Measurements from ENCODE around the gene RACK1. TPM values are rescaled to one million over a fixed set of nuclear protein-coding genes. Genes with fewer than 3 reads are reported as not detected.

Gene RACK1
- polyA plus RNA-seq, 1 donor (not counting 4 experiments of a cell fraction or from before 2014, with no cell fraction given): 3,291 TPM

DNA sequence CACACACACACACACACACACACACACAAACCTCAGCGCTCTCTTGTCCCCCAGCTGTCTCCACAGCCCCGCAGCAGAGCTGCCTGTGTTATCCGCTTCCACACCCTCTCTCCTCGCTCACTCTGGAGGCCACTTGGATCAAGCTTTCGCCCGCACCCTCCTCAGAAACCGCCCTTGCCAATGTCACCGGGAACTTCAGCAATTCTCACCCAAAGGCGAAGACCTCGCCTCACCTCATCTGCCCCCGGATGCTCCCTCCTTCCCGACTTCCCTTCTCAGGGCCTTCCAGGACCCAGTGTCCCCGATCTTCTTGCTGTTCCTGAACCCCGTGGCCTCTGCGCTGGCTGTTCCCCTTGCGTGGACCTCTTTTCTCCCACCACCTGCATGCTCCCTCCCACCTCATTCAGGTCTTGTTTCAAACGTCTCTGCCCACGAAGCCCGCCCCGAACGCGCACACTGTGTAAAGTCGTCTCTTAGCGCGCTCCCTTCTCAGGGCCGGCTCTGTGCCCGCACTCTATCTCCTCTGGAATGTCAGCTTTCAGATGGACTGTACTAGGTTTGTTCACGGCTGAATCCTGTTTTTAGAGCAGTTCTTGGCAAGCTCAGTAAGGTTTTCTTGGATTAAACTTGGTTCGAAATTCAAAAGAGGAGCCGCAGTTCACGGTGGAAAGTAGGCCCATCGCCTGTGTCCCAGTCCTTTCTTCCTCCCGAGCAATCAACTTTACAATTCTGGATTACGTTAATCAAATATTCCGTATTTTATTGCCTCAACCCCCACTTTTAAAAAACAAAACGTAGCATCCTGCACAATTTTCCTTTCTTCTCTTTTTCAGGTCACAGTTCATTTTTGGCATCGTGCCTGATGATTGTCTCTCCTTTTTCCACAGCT is 37.7 kb downstream of the RACK1 start:
- dilution Hi-C loops (cut with MboI; ENCODE audit: extremely low pct_ligation_motif_present, low sequenced_read_pairs): no loop called here
- Histone ChIP-seq H3K4me2 (ENCODE audit: control insufficient read depth, extremely low read depth, insufficient read depth, low read depth, low read length) (peak overlapping the region; percentile 83), H3K27ac (ENCODE audit: control insufficient read depth, insufficient read depth, low read length) (no peak overlapping the region), H3K4me1 (ENCODE audit: control insufficient read depth, extremely low read depth, insufficient read depth, low read length) (peaks cover 19% of the 10 kb centered on the region), H3K9me1 (ENCODE audit: control insufficient read depth, extremely low read depth, insufficient read depth, low read length) (no peaks in the 10 kb centered on the region), H3K4me3 (ENCODE audit: control insufficient read depth in 2 of 3, extremely low read depth in 1 of 3, insufficient read depth in 2 of 3, low read depth in 1 of 3, low read length in 3 of 3) (peak overlapping the region; percentile 71 to 87 (median 85)), H3K9me3 (ENCODE audit: control insufficient read depth, low read depth, low read length) (no peaks in the 10 kb centered on the region), H3K9ac (ENCODE audit: control insufficient read depth, extremely low read depth, insufficient read depth, low read length) (peak overlapping the region; percentile 12), H3K27me3 (ENCODE audit: control insufficient read depth, extremely low read depth, insufficient read depth, low read length) (no peaks in the 10 kb centered on the region), H3K36me3 (ENCODE audit: control insufficient read depth in 2 of 2, extremely low read depth in 1 of 2, insufficient read depth in 2 of 2, low read length in 2 of 2) (peaks cover 2 to 4% of the 10 kb centered on the region in 2 experiments), H4K20me1 (ENCODE audit: control insufficient read depth, extremely low read depth, insufficient read depth, low read length) (no peaks in the 10 kb centered on the region), H2AFZ (ENCODE audit: control insufficient read depth, low read length) (peak overlapping the region; percentile 66), H3K79me2 (ENCODE audit: control insufficient read depth, insufficient read depth, low read length) (peaks cover 4% of the 10 kb centered on the region)
- FAIRE-seq (no peak), DNase-seq (ENCODE audit: low read depth, low spot score) (no peak)
- TF ChIP-seq EZH2 (IDR thresholded peaks at IDR 0.05; ENCODE audit: low read length): no peak
- TF ChIP-seq, protein P1, sequence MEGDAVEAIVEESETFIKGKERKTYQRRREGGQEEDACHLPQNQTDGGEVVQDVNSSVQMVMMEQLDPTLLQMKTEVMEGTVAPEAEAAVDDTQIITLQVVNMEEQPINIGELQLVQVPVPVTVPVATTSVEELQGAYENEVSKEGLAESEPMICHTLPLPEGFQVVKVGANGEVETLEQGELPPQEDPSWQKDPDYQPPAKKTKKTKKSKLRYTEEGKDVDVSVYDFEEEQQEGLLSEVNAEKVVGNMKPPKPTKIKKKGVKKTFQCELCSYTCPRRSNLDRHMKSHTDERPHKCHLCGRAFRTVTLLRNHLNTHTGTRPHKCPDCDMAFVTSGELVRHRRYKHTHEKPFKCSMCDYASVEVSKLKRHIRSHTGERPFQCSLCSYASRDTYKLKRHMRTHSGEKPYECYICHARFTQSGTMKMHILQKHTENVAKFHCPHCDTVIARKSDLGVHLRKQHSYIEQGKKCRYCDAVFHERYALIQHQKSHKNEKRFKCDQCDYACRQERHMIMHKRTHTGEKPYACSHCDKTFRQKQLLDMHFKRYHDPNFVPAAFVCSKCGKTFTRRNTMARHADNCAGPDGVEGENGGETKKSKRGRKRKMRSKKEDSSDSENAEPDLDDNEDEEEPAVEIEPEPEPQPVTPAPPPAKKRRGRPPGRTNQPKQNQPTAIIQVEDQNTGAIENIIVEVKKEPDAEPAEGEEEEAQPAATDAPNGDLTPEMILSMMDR (optimal IDR thresholded peaks at IDR 0.05 in 1 of 3, IDR thresholded peaks at IDR 0.05 in 1 of 3, conservative IDR thresholded peaks at IDR 0.05 in 1 of 3; ENCODE audit: extremely low read depth in 1 of 3, insufficient read depth in 2 of 3, low read length in 3 of 3): no peak

DNA sequence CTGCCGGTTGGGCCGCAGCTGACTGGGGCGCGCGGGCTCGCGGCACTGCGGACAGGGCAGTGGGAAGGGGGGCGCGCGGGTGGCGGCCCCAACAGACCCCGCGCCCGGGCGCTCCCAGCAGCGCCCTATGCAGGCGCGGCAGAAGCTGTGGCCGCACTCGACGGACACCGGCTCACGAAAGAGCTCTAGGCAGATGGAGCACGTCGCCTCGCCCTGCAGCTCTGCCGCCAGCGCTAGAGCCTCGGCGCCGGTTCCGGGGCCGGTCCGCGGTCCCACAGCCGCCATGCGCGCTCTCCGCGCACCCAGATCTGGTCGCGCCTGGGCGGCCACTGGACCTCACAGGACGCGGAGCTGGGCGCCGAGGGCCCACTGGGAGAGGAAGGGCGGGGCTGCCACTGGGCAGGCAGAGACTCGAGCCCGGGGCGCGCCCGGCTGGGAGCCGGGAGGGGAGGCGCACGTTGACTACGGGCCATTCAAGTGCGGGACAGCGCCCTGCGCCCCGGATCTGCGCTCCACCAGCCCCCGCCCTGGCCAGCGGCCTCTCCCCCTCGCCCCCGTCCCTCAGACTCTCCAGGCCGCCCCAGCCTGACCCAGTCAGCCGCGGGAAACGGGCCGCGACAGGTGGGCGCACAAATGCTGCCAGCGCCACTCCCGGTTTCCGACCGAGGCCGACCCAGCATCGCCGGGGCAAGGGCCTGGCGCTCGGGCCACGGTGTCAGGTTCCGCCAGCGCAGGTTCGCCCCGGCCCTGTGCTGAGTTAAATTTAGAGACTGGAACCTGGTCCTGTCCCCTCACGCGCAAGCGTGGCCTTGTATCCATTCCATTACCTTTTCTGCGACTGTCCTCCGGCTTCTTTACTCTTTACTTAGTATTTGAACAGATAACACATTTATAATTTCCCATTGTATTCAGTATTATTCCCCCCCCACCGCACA is 38.6 kb downstream of the RACK1 start, which contains the start of gene TRIM7:
Gene TRIM7, minus strand, starts transcription at position 371 of the 935 bp plus-strand sequence. Its CDS starts 86 bp downstream, at position 285.
- dilution Hi-C loops (cut with MboI; ENCODE audit: extremely low pct_ligation_motif_present, low sequenced_read_pairs): no loop called here
- H3K9ac ChIP-seq (ENCODE audit: control insufficient read depth, extremely low read depth, insufficient read depth, low read length): peak within 1 kb of the TSS; percentile 63

More for the DNA sequence above, 38.6 kb downstream of the RACK1 start, which contains the start of gene TRIM7:
- H3K27me3 ChIP-seq (ENCODE audit: control insufficient read depth, extremely low read depth, insufficient read depth, low read length): no peaks in the 10 kb centered on the region
- no peak for TF ChIP-seq EZH2 (IDR thresholded peaks at IDR 0.05; ENCODE audit: low read length)
- TF ChIP-seq, protein P1 (optimal IDR thresholded peaks at IDR 0.05 in 1 of 3, IDR thresholded peaks at IDR 0.05 in 1 of 3, conservative IDR thresholded peaks at IDR 0.05 in 1 of 3; ENCODE audit: extremely low read depth in 1 of 3, insufficient read depth in 2 of 3, low read length in 3 of 3): no peak
- H4K20me1 ChIP-seq (ENCODE audit: control insufficient read depth, extremely low read depth, insufficient read depth, low read length): no peaks in the 10 kb centered on the region
- H3K36me3 ChIP-seq (ENCODE audit: control insufficient read depth in 2 of 2, extremely low read depth in 1 of 2, insufficient read depth in 2 of 2, low read length in 2 of 2): peaks cover 2 to 8% of the 10 kb centered on the region in 2 experiments
- peaks cover 19% of the 10 kb centered on the region for H3K4me1 ChIP-seq (ENCODE audit: control insufficient read depth, extremely low read depth, insufficient read depth, low read length)
- FAIRE-seq: no peak
- H3K9me1 ChIP-seq (ENCODE audit: control insufficient read depth, extremely low read depth, insufficient read depth, low read length): no peaks in the 10 kb centered on the region
- H3K27ac ChIP-seq (ENCODE audit: control insufficient read depth, insufficient read depth, low read length): peak within 1 kb of the TSS; percentile 31
- no peak for DNase-seq (ENCODE audit: low read depth, low spot score)
- peak within 1 kb of the TSS; percentile 70 for H2AFZ ChIP-seq (ENCODE audit: control insufficient read depth, low read length)
- peak within 1 kb of the TSS; percentile 71 to 87 (median 85) for H3K4me3 ChIP-seq (ENCODE audit: control insufficient read depth in 2 of 3, extremely low read depth in 1 of 3, insufficient read depth in 2 of 3, low read depth in 1 of 3, low read length in 3 of 3)
- peak within 1 kb of the TSS; percentile 83 for H3K4me2 ChIP-seq (ENCODE audit: control insufficient read depth, extremely low read depth, insufficient read depth, low read depth, low read length)
- no peaks in the 10 kb centered on the region for H3K9me3 ChIP-seq (ENCODE audit: control insufficient read depth, low read depth, low read length)
- peaks cover 4% of the 10 kb centered on the region for H3K79me2 ChIP-seq (ENCODE audit: control insufficient read depth, insufficient read depth, low read length)
